Nephron (organoid): ENCODE measurements around the gene SLC47A1.
"Not testable (repeated sequence)": the region's sequence is repeated elsewhere in the genome, so short reads cannot be mapped to it uniquely, and the experiment has no call there.

ENCODE experiments used
- H3K27ac Mint-ChIP-seq, 3 experiments: 2 replicates each; pipeline ENCODE4 v1.8.0; 2020; ENCODE audit warnings: mixed read lengths in 3 of 3, mild to moderate bottlenecking in 2 of 3, moderate library complexity in 1 of 3
- H3K27me3 Mint-ChIP-seq: 2 replicates; pipeline ENCODE4 v1.8.0; 2021; ENCODE audit warnings: low read depth, mild to moderate bottlenecking, moderate library complexity, mixed read lengths
- H3K36me3 Mint-ChIP-seq: 2 replicates; pipeline ENCODE4 v1.8.0; 2020; ENCODE audit warnings: low read depth, mixed read lengths
- H3K4me1 Mint-ChIP-seq: 2 replicates; pipeline ENCODE4 v1.8.0; 2020; ENCODE audit warnings: mixed read lengths
- H3K4me3 Mint-ChIP-seq, 3 experiments: 2 replicates each; pipeline ENCODE4 v1.8.0; 2020; ENCODE audit warnings: mild to moderate bottlenecking in 3 of 3, mixed read lengths in 3 of 3, moderate library complexity in 2 of 3
- H3K9me3 Mint-ChIP-seq: 2 replicates; pipeline ENCODE4 v1.8.0; 2020; ENCODE audit warnings: mixed read lengths
- CTCF ChIP-seq, 3 experiments: fragments of 200-600 bp; sonication (generic); IDR thresholded peaks; one replicate each; pipeline ENCODE4 v1.5.0; 2021; ENCODE audit warnings: antibody characterized with exemption in 3 of 3; ENCODE audit not compliant: unreplicated experiment in 3 of 3

SLC47A1 gene

GRCh38 chr17:19579867-19580565 is 46.4 kb downstream of the SLC47A1 start:
- Mint-ChIP-seq H3K9me3 (no peaks in the 10 kb centered on the region), H3K27ac (peak overlapping the region in 1 of 3 experiments; percentile 48), H3K4me1 (no peaks in the 10 kb centered on the region), H3K27me3 (peaks cover 36% of the 10 kb centered on the region), H3K36me3 (no peaks in the 10 kb centered on the region), H3K4me3 (peak overlapping the region; percentile 82 to 90 (median 90))
- TF ChIP-seq CTCF (IDR thresholded peaks at IDR 0.05; ENCODE audit: unreplicated experiment in 3 of 3) = no peak

GRCh38 chr17:19580566-19580920 is 46.9 kb downstream of the SLC47A1 start:
- not testable (repeated sequence) for H3K36me3 Mint-ChIP-seq, H3K9me3 Mint-ChIP-seq, H3K4me1 Mint-ChIP-seq
- Mint-ChIP-seq H3K27me3 (peaks cover 38% of the 10 kb centered on the region), H3K27ac (peak overlapping the region in 1 of 3 experiments; percentile 48), H3K4me3 (peak overlapping the region; percentile 82 to 90 (median 90))

- not testable (repeated sequence) for H3K9me3 Mint-ChIP-seq, H3K36me3 Mint-ChIP-seq, H3K27ac Mint-ChIP-seq, H3K4me3 Mint-ChIP-seq, H3K4me1 Mint-ChIP-seq
- peaks cover 34% of the 10 kb centered on the region for H3K27me3 Mint-ChIP-seq
Measured at GRCh38 chr17:19582152-19582551, 48.5 kb downstream of the SLC47A1 start.

GRCh38 chr17:19583871-19584270 is 50.2 kb downstream of the SLC47A1 start:
- no peak for TF ChIP-seq CTCF (IDR thresholded peaks at IDR 0.05; ENCODE audit: unreplicated experiment in 3 of 3)
- Mint-ChIP-seq H3K4me1 (no peaks in the 10 kb centered on the region), H3K27me3 (peaks cover 32% of the 10 kb centered on the region), H3K9me3 (no peaks in the 10 kb centered on the region), H3K4me3 (no peak overlapping the region), H3K27ac (no peak overlapping the region), H3K36me3 (no peaks in the 10 kb centered on the region)

GRCh38 chr17:19590451-19590850 is 56.8 kb downstream of the SLC47A1 start:
- Mint-ChIP-seq H3K27ac (no peak overlapping the region), H3K9me3 (no peaks in the 10 kb centered on the region), H3K36me3 (no peaks in the 10 kb centered on the region), H3K4me3 (no peak overlapping the region), H3K27me3 (no peaks in the 10 kb centered on the region), H3K4me1 (no peaks in the 10 kb centered on the region)
- TF ChIP-seq CTCF (IDR thresholded peaks at IDR 0.05; ENCODE audit: unreplicated experiment in 3 of 3) = no peak

- H3K36me3 Mint-ChIP-seq = no peaks in the 10 kb centered on the region
- no peak overlapping the region for H3K4me3 Mint-ChIP-seq
- no peaks in the 10 kb centered on the region for H3K4me1 Mint-ChIP-seq
- no peak overlapping the region for H3K27ac Mint-ChIP-seq
- H3K27me3 Mint-ChIP-seq = no peaks in the 10 kb centered on the region
- TF ChIP-seq CTCF (IDR thresholded peaks at IDR 0.05; ENCODE audit: unreplicated experiment in 3 of 3) = no peak
- H3K9me3 Mint-ChIP-seq = no peaks in the 10 kb centered on the region
Measured at GRCh38 chr17:19590912-19591551, 57.4 kb downstream of the SLC47A1 start.

- H3K36me3 Mint-ChIP-seq = no peaks in the 10 kb centered on the region
- H3K4me1 Mint-ChIP-seq = no peaks in the 10 kb centered on the region
- H3K4me3 Mint-ChIP-seq = no peak overlapping the region
- no peaks in the 10 kb centered on the region for H3K27me3 Mint-ChIP-seq
- no peaks in the 10 kb centered on the region for H3K9me3 Mint-ChIP-seq
- H3K27ac Mint-ChIP-seq = no peak overlapping the region
- no peak for TF ChIP-seq CTCF (IDR thresholded peaks at IDR 0.05; ENCODE audit: unreplicated experiment in 3 of 3)
Measured at GRCh38 chr17:19592316-19592715, 58.7 kb downstream of the SLC47A1 start.
